GM23338 (cell line): Measurements from ENCODE around the gene ECE1.

Experiments
- CREB1 ChIP-seq: fragments of 250-450 bp; sonication (Bioruptor Pico); IDR thresholded peaks from 2 replicates; pipeline ENCODE4 v1.5.0; 2020; ENCODE audit warnings: low read depth, mild to moderate bottlenecking, moderate library complexity
- EZH2 ChIP-seq: fragments of 200-600 bp; sonication (generic); IDR thresholded peaks from one replicate; pipeline ENCODE4 v1.8.0; 2017; ENCODE audit warnings: antibody characterized with exemption, mild to moderate bottlenecking, low read depth; ENCODE audit not compliant: unreplicated experiment
- POLR2AphosphoS5 ChIP-seq: IDR thresholded peaks from 2 replicates; pipeline ENCODE4 v1.6.1; 2016; ENCODE audit warnings: antibody characterized with exemption, low read depth
- TF ChIP-seq, protein P1 (sequence below), 2 experiments: fragments of 200-600 bp in 1 of 2; sonication (generic) in 1 of 2; conservative IDR thresholded peaks; 2 replicates each; pipeline versions ENCODE4 v1.5.1 to v1.6.1; 2016 to 2017; ENCODE audit warnings: antibody characterized with exemption in 2 of 2, low read depth in 2 of 2, mild to moderate bottlenecking in 2 of 2, moderate library complexity in 1 of 2

DNA sequence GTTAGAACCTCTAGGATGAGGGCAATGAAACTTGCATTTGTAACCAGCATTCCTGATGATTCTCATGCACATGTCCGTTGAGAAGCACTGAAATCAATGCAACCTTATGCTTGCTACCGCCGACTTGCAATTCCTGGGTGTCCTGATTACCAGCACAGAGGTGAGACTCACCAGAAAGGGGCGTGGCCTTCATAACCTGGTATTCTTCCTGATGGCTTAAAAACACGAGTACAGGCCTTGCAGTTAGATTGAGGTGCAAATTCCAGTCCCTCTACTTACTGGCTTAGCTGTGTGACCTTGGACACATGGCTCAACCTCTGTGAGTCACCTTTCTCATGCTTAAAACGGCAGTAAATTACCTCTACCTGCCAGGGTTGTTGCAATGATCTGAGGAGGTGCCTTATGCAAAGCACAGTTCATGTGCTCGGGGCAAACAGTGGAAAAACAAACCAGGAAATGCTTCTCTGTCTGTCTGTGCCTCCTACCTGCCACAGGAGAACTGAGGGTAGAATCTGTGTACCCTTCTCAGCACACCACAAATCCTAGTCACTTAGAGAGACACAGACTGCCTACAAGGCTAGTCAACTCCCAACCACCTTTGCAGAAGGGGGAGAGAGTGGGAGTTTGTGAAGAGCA, 39.1 kb upstream of the ECE1 start:
- TF ChIP-seq, protein P1, sequence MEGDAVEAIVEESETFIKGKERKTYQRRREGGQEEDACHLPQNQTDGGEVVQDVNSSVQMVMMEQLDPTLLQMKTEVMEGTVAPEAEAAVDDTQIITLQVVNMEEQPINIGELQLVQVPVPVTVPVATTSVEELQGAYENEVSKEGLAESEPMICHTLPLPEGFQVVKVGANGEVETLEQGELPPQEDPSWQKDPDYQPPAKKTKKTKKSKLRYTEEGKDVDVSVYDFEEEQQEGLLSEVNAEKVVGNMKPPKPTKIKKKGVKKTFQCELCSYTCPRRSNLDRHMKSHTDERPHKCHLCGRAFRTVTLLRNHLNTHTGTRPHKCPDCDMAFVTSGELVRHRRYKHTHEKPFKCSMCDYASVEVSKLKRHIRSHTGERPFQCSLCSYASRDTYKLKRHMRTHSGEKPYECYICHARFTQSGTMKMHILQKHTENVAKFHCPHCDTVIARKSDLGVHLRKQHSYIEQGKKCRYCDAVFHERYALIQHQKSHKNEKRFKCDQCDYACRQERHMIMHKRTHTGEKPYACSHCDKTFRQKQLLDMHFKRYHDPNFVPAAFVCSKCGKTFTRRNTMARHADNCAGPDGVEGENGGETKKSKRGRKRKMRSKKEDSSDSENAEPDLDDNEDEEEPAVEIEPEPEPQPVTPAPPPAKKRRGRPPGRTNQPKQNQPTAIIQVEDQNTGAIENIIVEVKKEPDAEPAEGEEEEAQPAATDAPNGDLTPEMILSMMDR (conservative IDR thresholded peaks at IDR 0.05; ENCODE audit: low read depth in 2 of 2) = no peak
- TF ChIP-seq CREB1 (CRISPR knock-in tag) (no peak), POLR2AphosphoS5 (no peak), EZH2 (no peak)
